PC-9 (cell line): ENCODE data around the gene OPTC.

Experiments
- EZH2 ChIP-seq: fragments of 200-600 bp; sonication (generic); IDR thresholded peaks from 2 replicates; pipeline ENCODE4 v1.8.0; 2017; ENCODE audit warnings: antibody characterized with exemption, low read depth
- TF ChIP-seq, protein P1 (sequence below): fragments of 200-600 bp; sonication (generic); conservative IDR thresholded peaks from 2 replicates; pipeline ENCODE4 v1.6.1; 2017; ENCODE audit warnings: mixed run types, antibody characterized with exemption, mild to moderate bottlenecking, moderate library complexity

DNA sequence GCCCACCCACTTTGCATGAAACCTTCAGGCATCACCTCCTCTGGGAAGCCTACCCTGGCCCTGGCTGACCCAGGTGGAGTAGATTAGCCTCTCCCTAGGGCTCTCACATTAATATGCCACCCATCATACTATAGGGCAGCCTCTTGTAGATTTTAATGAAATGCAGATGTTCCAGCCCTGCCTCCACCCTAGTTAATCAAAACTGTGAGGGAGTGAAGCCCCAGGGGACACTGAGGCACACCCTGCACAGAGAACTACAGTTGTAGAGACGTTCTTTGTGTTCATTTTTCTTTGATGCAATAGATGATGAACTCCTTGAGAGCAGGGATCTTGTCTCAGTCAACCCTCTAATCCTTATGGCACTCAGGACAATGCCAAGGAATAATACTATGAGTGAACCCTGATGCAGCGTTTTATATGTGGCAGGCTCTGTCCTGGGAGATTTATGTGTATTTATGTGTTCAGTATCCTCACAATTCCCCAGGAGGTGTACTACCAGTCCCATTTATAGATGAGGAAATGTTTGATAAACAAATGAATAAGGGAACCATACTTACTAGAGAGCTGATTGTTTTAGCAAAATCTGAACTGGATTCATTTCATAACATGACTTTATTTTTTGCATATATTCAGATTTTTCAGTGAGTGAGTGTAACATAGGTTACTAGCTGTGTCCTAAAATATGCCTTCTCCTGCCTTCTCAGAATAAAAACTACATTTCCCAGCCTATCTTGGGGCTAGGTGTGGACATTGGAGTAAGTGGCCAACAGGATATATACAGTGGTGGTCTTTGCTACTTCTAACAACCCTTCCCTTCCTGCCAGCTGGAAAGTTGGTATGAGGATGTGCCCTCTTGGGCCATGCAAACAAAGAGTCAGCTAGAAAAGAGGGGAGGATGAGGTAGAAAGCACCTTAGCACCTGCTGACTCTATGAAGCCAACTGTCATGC is 41.8 kb upstream of the OPTC start:
- TF ChIP-seq, protein P1, sequence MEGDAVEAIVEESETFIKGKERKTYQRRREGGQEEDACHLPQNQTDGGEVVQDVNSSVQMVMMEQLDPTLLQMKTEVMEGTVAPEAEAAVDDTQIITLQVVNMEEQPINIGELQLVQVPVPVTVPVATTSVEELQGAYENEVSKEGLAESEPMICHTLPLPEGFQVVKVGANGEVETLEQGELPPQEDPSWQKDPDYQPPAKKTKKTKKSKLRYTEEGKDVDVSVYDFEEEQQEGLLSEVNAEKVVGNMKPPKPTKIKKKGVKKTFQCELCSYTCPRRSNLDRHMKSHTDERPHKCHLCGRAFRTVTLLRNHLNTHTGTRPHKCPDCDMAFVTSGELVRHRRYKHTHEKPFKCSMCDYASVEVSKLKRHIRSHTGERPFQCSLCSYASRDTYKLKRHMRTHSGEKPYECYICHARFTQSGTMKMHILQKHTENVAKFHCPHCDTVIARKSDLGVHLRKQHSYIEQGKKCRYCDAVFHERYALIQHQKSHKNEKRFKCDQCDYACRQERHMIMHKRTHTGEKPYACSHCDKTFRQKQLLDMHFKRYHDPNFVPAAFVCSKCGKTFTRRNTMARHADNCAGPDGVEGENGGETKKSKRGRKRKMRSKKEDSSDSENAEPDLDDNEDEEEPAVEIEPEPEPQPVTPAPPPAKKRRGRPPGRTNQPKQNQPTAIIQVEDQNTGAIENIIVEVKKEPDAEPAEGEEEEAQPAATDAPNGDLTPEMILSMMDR = no peak
- TF ChIP-seq EZH2 = no peak
